Daoy (cell line): ENCODE data around the gene CCDC188. TPM values are rescaled to one million over a fixed set of nuclear protein-coding genes. Genes with fewer than 3 reads are reported as not detected.
A peak's percentile ranks its signal among the peaks of the same experiment; 100 is the strongest.

ENCODE experiments used
- DNase-seq: peaks from one replicate; pipeline ENCODE4 v3.0.0-alpha.2; 2015; ENCODE audit warnings: low read depth
- total RNA-seq: library from RNA; depleted of rRNA; stranded (reverse); fragments of >200 nt; shearing (Covaris generic); gene quantifications from 2 replicates; pipeline ENCODE4 v1.2.3, GENCODE V29; 2014; rRNA removed

The CCDC188 gene
- total RNA-seq: 0.51 TPM in 1 of 2 replicates, not detected in the other

DNA sequence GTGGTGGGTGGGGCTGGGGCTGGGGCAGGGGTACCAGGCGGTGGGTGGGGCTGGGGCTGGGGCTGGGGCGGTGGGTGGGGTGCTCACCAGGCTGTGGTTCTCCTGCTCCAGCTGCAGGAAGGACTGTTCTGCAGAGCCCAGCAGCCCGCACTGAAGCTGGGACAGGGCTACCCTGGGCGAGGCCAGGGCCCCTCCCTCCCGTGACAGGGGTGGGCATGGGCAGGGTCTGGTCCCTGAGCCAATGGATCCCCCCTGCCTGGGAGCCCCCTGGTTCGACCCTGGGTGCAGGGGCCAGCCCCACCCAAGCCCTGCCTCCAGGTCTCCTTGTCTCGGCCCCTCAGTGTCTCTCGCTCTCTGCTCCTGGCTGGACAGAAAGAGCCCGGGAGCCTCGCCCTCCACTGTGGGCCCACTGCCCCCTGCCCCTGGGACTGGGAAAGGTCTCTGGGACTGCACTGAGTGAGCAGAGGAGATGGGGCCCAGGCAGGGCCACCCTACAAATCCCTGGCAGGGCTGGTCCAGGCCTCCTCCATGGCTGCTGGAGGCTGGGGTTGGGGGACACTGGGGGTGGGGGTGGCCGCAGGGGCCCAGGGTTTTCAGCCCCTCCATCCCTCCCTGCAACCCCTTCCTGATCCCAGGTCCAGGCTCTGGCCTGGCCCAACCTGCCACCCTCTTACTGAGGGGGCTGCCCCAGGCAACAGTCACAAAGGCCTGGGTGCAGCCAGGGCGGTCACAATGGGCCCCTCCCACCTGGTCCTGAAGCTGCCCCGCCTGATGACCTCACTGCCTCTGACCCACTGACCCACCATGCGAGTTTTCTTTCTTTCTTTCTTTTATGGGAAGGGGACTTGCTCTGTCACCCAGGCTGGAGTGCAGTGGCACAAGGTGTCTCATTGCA lies at the start of gene CCDC188:
CCDC188 (minus strand) TSS at position 675 of the 895 bp plus-strand sequence; CDS start at position 606, 69 bp downstream.
- DNase-seq: no peak

DNA sequence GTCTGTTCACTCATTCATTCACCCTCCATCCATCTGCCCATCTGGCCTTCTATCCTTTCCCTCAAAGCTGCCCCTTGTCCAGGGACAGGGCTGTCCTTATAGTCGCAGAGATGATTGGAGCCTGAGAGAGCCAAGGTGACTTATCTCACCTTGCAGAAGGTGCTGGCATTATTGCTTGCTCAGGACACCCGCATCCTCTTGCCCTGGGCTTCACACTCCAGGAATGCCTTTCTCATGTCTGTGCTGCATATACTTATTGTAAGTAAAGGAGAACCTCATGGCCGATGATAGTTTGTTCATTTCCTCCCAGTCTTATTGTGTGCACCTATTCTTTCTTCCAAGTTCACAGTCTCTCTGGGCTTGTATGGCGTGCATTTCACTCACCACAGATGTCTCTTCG lies 49.1 kb upstream of the CCDC188 start:
- DNase-seq: no peak

DNA sequence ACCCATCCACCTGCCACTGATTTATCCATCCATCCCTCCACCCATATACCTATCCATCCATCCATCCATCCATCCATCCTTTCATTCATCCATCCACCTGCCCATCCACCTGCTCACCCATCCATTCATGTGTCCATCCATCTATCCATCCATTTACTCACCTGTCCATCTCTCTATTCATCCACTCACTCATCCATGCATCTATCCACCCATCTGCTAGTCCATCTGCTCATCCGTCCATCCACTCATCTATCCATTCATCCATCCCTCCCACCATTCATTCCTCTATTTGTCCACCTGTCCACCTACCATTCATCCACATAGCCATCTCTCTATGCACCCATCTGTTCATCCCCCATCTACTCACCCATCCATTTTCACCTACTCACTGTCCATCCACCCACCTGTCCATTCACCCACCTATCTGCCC lies 48.6 kb upstream of the CCDC188 start:
- DNase-seq: no peak

DNA sequence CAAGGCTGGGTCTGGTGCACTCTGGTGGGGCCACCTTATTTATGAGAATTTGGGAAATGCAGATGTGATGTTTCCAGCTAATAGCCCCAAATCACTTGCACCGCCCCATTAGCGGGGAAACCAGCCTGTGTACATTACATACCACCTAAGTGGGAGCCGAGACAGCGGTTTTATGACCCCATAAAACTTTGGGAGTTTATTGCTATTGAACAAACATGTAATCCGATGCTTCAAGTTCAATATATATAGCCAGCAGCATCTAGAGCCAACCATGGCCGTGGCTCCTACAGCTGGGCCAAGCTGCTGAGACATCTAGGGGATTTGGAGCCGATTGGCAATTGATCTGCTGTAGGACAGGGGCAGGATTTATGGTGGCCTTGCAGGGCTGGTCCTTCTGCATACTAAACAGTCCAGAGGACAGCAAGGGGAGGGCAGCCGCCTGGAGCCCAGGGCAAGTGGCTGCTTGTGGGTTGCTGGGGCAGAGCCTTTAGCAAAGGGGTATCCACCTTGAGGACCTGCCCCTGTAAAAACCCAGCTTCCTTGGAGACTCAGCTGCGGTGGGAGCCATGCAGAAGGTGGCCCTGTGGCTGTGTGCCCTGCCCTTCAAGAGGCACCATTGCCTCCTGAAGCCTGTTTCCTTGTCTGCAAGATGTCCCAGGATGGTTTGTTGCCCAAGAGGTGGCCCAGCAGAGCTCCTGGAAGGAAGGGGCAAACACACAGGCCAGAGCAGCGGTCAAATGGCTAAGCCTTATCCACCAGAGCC lies 47.9 kb upstream of the CCDC188 start:
- no peak for DNase-seq

DNA sequence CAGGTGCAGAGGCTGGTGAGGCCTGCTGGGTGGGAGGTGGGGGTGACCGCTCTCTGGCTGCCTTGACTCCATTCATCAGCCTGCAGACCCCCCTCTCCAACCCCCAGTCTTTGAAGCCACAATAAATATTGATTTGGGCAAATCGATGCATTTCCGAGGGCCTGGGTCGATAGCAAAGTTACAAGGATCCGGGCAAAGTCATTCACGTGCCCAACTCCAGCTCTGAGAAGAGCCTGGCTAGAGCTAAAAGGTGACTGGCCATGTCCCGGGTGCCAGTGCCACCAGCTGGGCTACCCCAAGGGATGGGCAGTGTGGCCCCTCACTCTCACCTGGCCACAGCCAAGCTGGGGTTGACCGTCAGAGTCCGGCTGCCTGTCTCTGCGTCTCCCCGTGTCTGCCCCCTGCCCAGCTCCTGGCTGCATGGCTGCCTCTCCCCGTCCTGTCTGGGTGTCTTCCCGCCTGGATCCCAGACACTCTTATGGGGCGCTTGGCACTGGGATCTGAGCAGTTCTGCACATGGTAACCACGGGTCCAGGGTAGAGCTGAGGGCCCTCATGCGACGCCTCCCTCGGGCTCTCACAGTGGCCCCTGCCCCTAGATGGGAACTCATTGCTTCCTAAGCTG lies 46.7 kb upstream of the CCDC188 start:
- no peak for DNase-seq

DNA sequence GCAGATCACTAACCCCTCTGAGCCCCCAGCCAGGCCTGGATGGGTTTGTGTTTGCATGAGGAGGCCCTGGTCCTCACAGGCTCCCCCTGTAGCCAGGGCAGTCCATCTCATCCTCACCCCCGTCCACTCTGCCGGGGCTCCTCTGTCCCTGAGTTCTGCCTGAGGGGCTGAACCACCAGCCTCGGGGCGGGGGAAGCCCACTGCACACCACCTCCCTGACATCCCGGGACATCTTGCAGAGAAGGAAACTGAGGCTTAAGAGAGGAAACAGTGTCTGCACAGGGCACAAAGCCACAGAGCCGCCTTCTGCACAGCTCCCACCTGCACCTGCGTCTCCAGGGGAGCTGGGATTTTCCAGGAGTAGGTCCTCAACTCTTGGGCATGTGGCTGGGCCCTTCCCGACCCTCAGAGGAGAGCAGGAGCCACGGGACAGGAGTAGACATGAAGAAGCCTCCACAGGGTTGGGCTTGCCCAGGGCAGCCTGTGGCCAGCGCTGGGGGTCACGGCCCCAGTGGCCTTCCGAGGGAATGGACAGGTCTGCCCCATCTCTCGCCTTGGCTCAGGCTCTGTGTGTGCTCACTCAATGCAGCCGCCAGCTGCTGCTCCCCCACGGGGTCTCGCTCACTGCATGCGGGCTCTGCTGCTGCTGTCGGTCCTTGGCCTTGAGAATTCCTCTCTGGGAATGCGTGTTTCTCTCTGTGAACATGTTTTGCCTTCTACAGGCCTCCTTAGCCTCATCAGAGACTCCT lies 45.4 kb upstream of the CCDC188 start:
- no peak for DNase-seq

DNA sequence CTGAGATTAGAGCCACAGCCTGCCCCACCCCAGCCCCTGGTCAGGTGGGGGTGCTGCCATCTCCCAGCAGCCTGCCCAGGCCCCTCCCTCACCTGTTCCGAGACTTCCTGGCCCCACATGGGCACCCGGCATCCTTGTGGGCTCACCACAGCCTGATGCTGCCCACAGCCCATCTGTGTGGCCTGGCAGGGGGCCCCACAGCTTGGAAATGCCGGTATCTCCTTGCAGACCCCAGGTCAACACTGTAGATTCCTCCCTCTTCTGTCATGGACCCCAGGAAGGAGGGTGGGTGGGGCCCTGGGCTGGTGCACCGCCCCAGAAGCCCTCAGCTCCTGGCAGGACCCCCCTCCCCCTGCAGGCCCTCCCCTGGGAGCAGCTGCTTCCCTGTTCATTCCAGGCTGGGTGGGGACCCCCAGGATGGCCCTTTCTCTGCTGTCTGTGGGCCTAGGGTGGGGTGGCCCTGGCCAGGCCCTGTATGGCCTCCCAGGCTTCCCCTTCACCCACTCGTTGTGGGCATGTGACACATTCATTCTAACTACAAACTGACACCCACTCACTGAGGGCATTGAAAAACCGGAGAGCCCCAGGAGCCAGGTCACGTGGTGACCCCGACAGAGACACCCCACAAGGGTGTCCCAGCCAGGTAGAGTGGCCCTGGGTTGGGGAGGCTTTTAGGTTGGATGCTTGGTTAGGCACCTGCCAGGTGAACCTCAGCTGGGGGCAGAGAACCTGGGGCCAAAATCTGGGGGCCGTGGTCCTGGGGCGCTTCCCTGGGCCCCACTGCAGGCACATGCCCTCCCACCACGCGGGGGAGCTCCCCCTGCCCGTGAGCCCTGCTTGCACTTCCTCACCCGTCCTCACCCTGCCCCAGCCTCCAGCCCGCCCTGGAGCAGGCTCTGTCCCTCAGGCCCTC lies 44.1 kb upstream of the CCDC188 start:
- DNase-seq: no peak

DNA sequence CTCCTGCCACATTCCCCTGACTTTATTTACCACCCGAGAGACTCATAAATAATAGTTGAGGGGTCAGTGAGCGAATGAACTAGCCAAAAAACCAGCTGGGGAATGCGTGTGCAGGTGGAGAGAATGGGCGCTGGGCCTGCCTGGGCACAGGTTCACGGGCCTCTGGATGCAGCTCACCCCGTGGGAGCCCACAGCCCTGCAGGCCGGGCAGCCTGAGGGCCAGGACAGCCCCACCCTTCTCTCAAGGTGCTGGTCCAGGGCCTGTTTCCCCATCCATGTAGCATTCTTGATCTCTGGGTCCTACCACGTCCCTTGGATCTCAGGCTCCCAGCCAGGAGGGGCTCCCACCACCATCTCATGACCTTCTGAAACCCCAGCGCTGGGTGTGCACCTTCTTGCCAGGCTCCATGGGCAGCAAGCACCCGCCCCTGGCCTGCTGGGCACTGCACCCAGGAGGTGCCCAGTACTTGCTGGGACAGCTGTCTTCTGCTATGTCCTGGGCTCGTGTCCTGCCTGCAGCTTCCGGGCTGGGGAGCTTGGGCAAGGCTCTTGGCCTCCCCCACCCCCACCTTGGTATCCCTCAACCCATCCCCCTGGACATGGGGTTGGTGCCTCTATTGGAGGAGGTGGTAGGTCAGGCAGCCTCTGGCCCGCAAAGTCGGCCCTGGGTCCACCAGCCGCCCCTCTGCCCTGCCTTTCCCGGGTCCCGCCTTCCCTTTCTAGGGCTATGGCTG lies 43.1 kb upstream of the CCDC188 start:
- DNase-seq: no peak

DNA sequence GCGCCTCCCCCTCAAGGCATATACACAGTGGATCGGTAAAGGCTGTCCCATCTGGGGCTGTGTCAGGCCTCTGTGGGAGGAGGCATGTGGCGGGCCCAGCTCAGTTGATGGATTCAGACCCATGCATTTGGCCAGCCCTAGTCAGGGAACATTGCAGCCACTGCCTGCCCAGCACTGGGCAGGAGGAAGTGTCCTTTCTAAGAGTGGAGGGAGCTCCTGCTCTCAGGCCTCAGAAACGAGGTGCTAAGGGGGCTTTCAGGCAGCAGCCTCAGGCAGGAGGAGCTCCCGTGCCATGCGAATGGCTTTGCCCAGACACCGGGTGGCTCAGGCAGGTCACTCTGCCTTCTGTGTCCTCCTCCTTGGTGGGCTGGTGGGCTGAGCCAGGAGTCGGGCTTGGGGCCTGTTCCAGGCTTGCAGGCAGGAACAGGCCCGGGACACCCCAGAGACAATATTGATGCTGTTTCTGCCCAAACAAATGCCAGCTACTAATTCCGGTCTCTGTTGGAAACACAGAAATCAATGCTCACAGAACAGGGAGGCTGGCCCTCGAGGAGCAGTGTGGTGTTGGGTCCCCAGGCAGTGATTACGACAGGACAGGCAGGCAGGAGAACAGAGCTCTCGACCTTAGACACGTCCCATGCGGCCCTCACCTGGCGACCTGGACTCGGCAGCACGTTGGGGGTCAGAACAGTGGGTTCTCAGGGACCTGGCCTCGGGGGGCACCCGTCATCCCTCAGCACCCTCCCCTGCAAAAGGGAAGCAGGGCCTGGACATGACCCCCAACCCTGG lies 42.3 kb upstream of the CCDC188 start:
- no peak for DNase-seq

DNA sequence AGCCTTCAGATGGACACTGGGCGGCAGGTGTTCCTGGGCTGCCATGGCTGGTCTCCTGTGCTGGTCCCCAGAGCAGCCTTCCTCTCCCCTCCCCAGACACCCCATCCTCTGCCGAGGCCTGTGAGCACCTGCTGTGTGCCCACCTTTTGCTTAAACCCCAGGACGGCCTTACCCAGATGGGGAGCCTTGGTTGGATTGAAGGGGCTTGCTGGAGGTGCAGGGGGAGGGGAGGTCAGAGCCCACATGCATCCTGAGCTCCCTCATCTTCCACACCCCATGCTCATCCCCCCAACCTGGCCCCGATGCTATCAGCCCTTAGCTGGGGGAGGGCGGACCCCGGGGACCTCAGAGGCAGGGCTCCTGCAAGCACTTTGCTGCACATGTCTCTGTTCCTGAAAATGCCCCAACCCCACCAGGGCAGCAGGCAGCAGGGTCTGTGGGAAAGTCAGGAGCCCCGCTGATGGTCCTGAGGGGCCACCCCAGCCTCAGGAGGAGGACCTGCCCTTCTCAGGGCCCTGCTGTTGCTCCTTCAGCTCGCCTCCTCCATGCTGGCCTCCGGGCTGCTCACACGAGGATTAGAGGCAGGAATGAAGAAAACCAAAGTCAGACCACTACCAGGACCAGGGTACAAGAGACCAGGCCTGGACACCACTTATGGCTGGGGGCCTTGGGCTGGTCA lies 41.6 kb upstream of the CCDC188 start:
- no peak for DNase-seq

DNA sequence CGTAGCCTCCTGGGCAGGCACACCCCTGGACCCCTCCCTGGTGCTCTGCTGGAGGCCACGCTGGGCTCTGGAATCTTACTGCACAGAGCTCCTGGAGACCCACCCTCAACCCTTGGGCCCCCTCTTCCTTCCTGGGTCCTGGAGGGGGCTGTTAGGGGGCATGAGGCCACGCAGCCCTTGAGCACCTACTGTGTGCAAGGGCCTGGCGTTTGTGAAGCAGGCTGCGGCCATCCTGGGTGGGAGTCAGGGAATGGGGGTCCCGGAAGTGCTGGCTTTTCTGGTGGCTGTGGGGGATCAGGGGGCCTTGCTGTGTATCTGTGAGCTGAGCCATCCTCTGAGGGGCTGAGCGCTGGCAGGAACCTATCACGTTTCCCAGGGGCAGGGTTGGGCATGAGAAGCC lies 40.9 kb upstream of the CCDC188 start:
- DNase-seq: no peak

DNA sequence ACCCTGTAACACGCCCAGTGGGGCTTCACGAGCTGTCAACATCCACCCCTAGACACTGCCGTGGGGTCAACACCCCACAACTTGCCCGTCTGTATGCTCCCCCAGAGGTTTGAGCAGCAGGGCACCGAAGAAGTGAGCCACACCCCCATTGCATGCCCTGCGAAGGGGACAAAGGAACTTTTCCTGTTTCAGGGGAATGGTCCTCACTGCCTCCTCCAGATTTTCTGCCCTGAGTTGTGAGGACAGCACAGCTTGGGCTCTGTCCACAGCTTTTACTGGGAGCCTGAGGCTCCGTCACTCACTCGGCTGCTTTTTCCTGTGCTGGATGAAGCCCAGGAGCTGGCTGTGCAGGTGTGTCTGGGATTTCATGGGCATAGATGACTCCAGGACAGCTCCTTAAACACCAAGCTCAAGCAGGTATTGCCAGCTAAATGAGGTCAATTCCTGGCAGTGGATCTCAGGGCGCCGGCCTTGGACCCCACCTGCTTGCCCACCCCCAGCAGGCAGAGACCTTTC lies 40.2 kb upstream of the CCDC188 start:
- DNase-seq: no peak

DNA sequence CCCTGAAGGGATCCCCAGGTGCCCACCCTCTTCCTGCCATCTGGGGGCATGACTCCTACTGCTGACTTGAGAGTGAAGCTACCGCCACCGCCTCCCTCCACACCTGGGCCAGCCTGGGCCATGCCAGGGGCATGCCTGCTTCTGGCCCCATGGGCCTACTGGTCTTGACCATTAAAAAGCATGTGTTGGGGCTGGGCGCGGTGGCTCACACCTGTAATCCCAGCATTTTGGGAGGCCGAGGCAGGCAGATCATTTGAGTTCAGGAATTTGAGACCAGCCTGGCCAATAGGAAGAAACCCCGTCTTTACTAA lies 37.7 kb upstream of the CCDC188 start:
- no peak for DNase-seq

DNA sequence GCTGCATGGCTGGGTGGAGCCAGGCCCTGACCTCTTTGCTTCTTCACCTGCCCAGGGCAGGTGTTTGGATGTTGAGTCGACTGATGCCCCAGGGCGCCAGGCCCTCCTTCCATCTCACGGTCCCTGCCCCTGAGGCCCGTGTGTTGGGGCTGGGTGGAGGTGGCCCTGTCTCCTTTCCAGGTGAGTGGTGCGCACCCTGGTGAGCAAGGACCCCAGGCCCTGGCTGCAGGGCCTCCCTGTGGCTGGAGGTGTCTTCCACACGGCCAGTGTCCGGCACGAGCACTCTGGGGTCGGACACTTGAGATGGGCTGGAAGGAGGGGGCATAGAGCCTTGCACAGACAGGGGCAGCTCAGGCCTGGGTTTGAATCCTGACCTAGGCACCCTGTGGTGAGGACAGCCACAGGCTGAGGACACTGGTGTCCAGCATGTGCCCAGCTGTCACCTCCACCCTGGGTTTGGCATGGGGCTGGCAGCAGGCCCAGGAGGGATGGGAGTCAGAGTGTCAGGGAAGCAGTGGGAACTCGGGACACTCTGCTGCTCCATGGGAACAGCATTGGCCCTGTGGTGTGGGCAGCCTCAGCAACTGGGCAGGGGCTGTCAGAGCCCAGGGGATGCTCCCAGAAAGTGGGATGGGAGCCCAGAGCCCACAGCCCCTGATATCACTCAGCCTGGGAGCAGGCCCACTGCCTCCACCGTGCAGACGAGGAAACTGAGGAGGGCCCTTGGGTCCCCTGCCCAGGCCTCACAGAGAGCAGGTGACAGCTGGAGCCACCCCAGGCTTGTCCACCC lies 37.1 kb upstream of the CCDC188 start:
- no peak for DNase-seq

DNA sequence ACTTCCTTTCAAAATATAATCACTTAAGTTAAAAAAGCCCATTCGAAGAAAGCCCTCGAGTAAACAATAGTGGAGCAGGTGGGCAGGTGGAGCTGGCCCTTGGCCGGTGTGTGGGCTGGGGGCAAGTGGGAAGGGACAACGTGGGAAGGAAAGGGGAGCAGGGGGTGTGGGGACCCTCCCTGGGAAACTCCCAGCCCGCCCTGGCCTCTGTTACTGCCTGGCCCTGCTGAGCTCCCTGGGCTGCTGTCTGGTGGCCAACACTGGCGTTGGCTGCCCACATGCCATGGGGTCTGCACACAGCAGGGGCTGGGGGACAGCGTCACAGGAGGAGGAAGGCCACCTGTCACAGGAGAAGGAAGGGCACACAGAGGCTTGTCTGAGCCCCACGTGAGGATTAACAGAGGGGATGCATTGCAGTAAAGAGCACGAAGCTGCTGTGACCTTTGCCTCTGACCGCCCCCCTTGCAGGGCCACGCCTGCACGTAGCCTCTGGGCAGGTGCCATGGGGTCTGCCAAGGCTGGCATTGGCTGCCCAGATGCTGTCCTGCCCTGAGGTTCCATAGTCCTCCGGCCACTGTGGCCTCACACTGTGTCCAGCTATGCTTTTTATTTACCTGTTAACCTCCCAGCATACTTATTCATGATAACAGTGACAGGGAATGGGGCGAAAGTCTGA lies 36.2 kb upstream of the CCDC188 start:
- DNase-seq: no peak

DNA sequence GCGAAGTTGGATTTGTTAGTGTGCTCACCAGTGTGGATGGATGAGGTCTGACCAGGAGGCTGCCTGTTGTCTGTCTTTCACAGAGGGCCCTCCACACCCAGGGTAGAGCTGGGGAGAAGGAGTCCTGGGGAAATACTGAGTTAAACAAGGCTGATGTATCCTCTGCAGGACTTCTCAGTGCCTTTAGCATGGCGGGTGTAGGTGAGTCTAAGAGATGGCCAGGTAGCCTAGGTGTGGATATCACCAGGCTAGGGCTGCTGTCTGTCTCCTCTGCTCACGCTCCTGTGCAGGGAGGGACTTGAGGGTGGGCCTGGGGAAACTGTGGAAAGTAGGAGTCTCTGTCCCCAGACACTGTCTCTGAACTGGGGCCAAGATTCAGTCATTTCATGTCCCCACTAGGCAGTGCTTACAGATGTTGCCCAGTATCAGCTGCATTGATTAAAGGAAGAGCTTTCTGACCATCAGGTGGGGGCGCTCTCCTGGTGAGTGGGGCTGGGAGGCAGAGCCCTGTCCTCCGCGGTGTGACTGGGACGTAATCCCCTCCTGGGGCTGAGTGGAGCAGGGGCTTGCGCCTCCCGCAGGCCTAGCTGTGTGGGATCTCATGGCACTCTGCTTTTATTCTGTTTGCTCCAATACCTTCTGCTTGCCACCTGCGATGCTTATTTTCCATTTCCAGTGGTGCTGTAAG lies 35.5 kb upstream of the CCDC188 start:
- peak; percentile 29 for DNase-seq
